A673 (cell line): Measurements from ENCODE around the gene ADH1C. TPM values are rescaled to one million over a fixed set of nuclear protein-coding genes. Genes with fewer than 3 reads are reported as not detected.
"Not testable (repeated sequence)": the region's sequence is repeated elsewhere in the genome, so short reads cannot be mapped to it uniquely, and the experiment has no call there.

ENCODE experiments used
- BruUV-seq: library from RNA; stranded (reverse); fragments of 400-500 nt; replicated peaks from 2 replicates; lab custom pipeline; 2021; lab: Mats Ljungman, UMichigan
- CTCF ChIA-PET: fragments of 300-600 bp; sonication (Branson Sonifier 250); formaldehyde crosslinking; loops from one replicate; lab custom pipeline; 2022; ENCODE audit warnings: antibody characterized with exemption; lab: Charles Lee
- POLR2A ChIA-PET: fragments of 300-600 bp; sonication (Branson Sonifier 250); formaldehyde crosslinking; loops from one replicate; lab custom pipeline; 2022; ENCODE audit warnings: antibody characterized with exemption; ENCODE audit not compliant: low non-redundant PET; lab: Charles Lee
- DNase-seq: peaks from one replicate; pipeline ENCODE4 v3.0.0-alpha.2; 2015; ENCODE audit warnings: low spot score
- H3K27ac ChIP-seq: fragments of 200-600 bp; sonication (generic); 2 replicates; pipeline ENCODE4 v1.5.1; 2016; ENCODE audit warnings: mixed run types, low read depth, mild to moderate bottlenecking, mixed read lengths, antibody characterized with exemption, low read length; ENCODE audit not compliant: poor library complexity, severe bottlenecking
- H3K27me3 ChIP-seq: fragments of 200-600 bp; sonication (generic); replicated peaks from 2 replicates; pipeline ENCODE4 v1.6.1; 2017; ENCODE audit warnings: mixed run types, low read depth, mild to moderate bottlenecking, mixed read lengths, antibody characterized with exemption, low read length; ENCODE audit not compliant: insufficient read depth, poor library complexity
- H3K36me3 ChIP-seq: fragments of 200-600 bp; sonication (generic); 2 replicates; pipeline ENCODE4 v1.6.1; 2016; ENCODE audit warnings: mixed run types, mild to moderate bottlenecking, mixed read lengths, antibody characterized with exemption, low read length; ENCODE audit not compliant: insufficient read depth, poor library complexity, severe bottlenecking
- H3K4me1 ChIP-seq: fragments of 200-600 bp; sonication (generic); 2 replicates; pipeline ENCODE4 v1.6.1; 2017; ENCODE audit warnings: mixed run types, mild to moderate bottlenecking, mixed read lengths, antibody characterized with exemption, low read length; ENCODE audit not compliant: insufficient read depth, poor library complexity, severe bottlenecking
- H3K4me3 ChIP-seq: fragments of 200-600 bp; sonication (generic); 2 replicates; pipeline ENCODE4 v1.5.1; 2016; ENCODE audit warnings: low read depth, mixed run types, mild to moderate bottlenecking, mixed read lengths, low read length; ENCODE audit not compliant: poor library complexity, severe bottlenecking
- H3K9me3 ChIP-seq: fragments of 200-600 bp; sonication (generic); 2 replicates; pipeline ENCODE4 v1.6.1; 2016; ENCODE audit warnings: mixed run types, low read depth, mild to moderate bottlenecking, mixed read lengths, antibody characterized with exemption, low read length; ENCODE audit not compliant: poor library complexity, severe bottlenecking
- EZH2 ChIP-seq: fragments of 200-600 bp; sonication (generic); IDR thresholded peaks from 2 replicates; pipeline ENCODE4 v1.6.1; 2017; ENCODE audit warnings: borderline replicate concordance, low read depth, mild to moderate bottlenecking, mixed read lengths, antibody characterized with exemption, low read length; ENCODE audit not compliant: poor library complexity, severe bottlenecking
- intact Hi-C: fragments of 100-400 bp; cut with micrococcal nuclease; formaldehyde crosslinking; loops from one replicate; pipeline ENCODE4 v1.10.0; 2022; ENCODE audit not compliant: unreplicated experiment
- total RNA-seq: library from RNA; stranded (reverse); gene quantifications from 2 replicates; pipeline ENCODE4 v1.2.3, GENCODE V29; 2021
- TF ChIP-seq, protein P1 (sequence below): fragments of 300-800, 200-600 bp; sonication (generic); conservative IDR thresholded peaks from 2 replicates; pipeline ENCODE4 v1.5.1; 2017; ENCODE audit warnings: low read depth, mild to moderate bottlenecking, antibody characterized with exemption, low read length, moderate library complexity, mixed read lengths

ADH1C gene
- total RNA-seq, 1 experiment from 2014 or later, result not detected

DNA sequence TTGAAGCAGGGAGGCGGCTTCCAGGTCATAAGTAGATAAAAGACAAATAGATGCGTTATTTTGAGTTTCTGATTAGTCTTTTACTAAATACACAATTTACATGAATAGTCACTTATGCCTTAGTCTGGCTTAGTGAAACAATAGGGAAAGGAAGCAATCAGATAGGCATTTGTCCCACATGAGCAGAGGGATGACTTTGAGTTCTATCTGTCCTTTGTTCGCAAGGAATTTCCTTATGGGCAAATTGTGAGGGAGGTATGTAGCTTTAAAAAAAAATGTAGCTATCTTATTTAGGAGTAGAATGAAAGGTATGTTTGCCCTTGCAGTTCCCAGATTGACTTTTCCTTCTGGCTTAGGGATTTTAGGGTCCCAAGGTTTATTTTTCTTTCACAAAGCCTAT, 26.3 kb upstream of the ADH1C start:
- POLR2A ChIA-PET, result no interaction called here
- BruUV-seq, result no TSS peak

DNA sequence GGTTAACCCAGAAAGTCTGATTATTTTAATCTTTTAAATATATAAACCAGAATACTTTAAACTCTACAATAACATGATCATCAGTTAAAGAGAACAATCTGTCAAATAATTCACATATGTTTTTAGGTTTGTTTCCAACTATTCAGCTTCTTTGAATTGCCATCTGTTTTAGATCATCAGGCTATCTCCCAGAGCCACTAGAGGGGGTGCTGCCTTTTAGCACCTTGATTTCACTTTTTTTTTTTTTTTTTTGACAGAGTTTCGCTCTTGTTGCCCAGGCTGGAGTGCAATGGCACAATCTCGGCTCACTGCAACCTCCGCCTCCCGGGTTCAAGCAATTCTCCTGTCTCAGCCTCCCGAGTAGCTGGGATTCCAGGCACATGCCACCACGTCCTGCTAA, 24.8 kb upstream of the ADH1C start:
- BruUV-seq, H3K9me3 ChIP-seq, H3K36me3 ChIP-seq, H3K4me3 ChIP-seq, H3K4me1 ChIP-seq, H3K27ac ChIP-seq, H3K27me3 ChIP-seq, intact Hi-C loops, POLR2A ChIA-PET: not testable (repeated sequence)
- DNase-seq, result peak; percentile 25
- CTCF ChIA-PET, result interaction anchor here (0.6 kb wide), 1 partner anchor 10 kb away, joined by 4 read pairs; no protein-coding TSS in a partner anchor
- TF ChIP-seq, protein P1, sequence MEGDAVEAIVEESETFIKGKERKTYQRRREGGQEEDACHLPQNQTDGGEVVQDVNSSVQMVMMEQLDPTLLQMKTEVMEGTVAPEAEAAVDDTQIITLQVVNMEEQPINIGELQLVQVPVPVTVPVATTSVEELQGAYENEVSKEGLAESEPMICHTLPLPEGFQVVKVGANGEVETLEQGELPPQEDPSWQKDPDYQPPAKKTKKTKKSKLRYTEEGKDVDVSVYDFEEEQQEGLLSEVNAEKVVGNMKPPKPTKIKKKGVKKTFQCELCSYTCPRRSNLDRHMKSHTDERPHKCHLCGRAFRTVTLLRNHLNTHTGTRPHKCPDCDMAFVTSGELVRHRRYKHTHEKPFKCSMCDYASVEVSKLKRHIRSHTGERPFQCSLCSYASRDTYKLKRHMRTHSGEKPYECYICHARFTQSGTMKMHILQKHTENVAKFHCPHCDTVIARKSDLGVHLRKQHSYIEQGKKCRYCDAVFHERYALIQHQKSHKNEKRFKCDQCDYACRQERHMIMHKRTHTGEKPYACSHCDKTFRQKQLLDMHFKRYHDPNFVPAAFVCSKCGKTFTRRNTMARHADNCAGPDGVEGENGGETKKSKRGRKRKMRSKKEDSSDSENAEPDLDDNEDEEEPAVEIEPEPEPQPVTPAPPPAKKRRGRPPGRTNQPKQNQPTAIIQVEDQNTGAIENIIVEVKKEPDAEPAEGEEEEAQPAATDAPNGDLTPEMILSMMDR, result peak; percentile 41

More for the DNA sequence above, 26.3 kb upstream of the ADH1C start:
- DNase-seq, result no peak
- TF ChIP-seq, protein P1, result no peak
- no peak for TF ChIP-seq EZH2
- no peak overlapping the region for H3K4me3 ChIP-seq
- no peaks in the 10 kb centered on the region for H3K36me3 ChIP-seq
- CTCF ChIA-PET, result no interaction called here
- intact Hi-C loops, result no loop called here
- no peaks in the 10 kb centered on the region for H3K9me3 ChIP-seq
- H3K27ac ChIP-seq, result no peak overlapping the region
- no peaks in the 10 kb centered on the region for H3K27me3 ChIP-seq
- H3K4me1 ChIP-seq, result no peaks in the 10 kb centered on the region

DNA sequence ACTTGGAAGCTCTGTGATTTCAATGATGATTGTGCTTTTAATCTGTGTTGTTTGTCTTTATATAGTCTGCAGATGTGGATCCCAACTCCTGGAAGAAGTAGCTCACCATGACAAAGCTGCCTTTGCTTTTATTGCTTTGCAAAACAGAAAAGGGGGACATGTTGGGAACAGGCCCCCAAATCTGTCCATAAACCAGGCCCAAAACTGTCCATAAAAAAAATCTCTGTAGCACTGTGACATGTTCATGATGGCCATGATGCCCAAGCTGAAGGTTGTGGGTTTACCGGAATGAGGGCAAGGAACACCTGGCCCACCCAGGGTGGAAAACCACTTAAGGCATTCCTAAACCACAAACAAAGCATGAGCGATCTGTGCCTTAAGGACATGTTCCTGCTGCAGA, 19.9 kb upstream of the ADH1C start:
- H3K9me3 ChIP-seq, intact Hi-C loops, CTCF ChIA-PET, H3K27me3 ChIP-seq, H3K36me3 ChIP-seq, DNase-seq, H3K4me3 ChIP-seq, H3K27ac ChIP-seq, H3K4me1 ChIP-seq, POLR2A ChIA-PET, BruUV-seq: not testable (repeated sequence)

DNA sequence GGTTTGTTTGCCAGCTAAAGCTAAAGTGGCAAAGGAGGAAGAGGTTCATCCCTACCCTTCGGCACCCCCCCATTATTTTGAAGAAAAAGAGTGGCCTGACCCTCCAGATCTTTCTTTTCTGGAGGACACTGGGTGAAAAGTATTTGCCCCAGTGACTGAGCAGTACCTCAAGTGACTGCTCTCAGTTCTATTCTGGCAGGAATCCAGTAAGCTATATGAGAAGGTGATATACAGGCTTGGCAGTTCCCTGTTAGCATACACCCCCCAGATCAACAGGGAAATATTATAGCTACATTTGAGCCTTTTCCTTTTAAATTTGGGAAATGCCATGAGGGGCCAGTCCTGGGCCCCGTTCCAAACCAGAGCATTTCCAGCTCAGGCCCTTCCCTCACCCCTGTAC, 15.3 kb upstream of the ADH1C start:
- H3K27ac ChIP-seq, H3K36me3 ChIP-seq, BruUV-seq, H3K27me3 ChIP-seq, H3K4me3 ChIP-seq, H3K4me1 ChIP-seq, DNase-seq, intact Hi-C loops, H3K9me3 ChIP-seq, CTCF ChIA-PET, POLR2A ChIA-PET: not testable (repeated sequence)
